HG03175 (cell line): ENCODE results near the gene POU2AF2.
A peak's percentile ranks its signal among the peaks of the same experiment; 100 is the strongest.
"Not testable (repeated sequence)": the region's sequence is repeated elsewhere in the genome, so short reads cannot be mapped to it uniquely, and the experiment has no call there.

Experiments used
- ATAC-seq: cut with Tn5 transposase; IDR thresholded peaks from one replicate; pipeline ENCODE4 v1.9.1; 2021; ENCODE audit warnings: mild to moderate bottlenecking, moderate library complexity; ENCODE audit not compliant: unreplicated experiment

The POU2AF2 gene

GRCh38 chr11:111245425-111245824, at the start of gene POU2AF2:
POU2AF2 (plus strand) TSS chr11:111245725; CDS start chr11:111245854, 129 bp downstream.
- ATAC-seq: no peak

GRCh38 chr11:111200010-111200534, 45.5 kb upstream of the POU2AF2 start:
- no peak for ATAC-seq

GRCh38 chr11:111204211-111204610, 41.3 kb upstream of the POU2AF2 start:
- ATAC-seq: no peak

- ATAC-seq: no peak
These were observed 39.7 kb upstream of the POU2AF2 start for GRCh38 chr11:111205632-111206385.

GRCh38 chr11:111206472-111206871, 39.1 kb upstream of the POU2AF2 start:
- no peak for ATAC-seq

GRCh38 chr11:111207213-111207612, 38.3 kb upstream of the POU2AF2 start:
- ATAC-seq: no peak

- ATAC-seq: no peak
These were observed 35.8 kb upstream of the POU2AF2 start for GRCh38 chr11:111209543-111210355.

- no peak for ATAC-seq
These were observed 32.3 kb upstream of the POU2AF2 start for GRCh38 chr11:111213256-111213655.

GRCh38 chr11:111220721-111221120, 24.8 kb upstream of the POU2AF2 start:
- no peak for ATAC-seq

GRCh38 chr11:111221208-111221607, 24.3 kb upstream of the POU2AF2 start:
- ATAC-seq: no peak

GRCh38 chr11:111221936-111222335, 23.6 kb upstream of the POU2AF2 start:
- not testable (repeated sequence) for ATAC-seq

GRCh38 chr11:111222821-111223455, 22.6 kb upstream of the POU2AF2 start:
- ATAC-seq: not testable (repeated sequence)

GRCh38 chr11:111225881-111226280, 19.6 kb upstream of the POU2AF2 start:
- no peak for ATAC-seq

- no peak for ATAC-seq
These were observed 15.9 kb upstream of the POU2AF2 start for GRCh38 chr11:111229604-111230003.

GRCh38 chr11:111230122-111230465, 15.4 kb upstream of the POU2AF2 start:
- peak; percentile 23 for ATAC-seq

- no peak for ATAC-seq
These were observed 13.7 kb upstream of the POU2AF2 start for GRCh38 chr11:111231836-111232235.

- ATAC-seq: no peak
These were observed 9.1 kb upstream of the POU2AF2 start for GRCh38 chr11:111236383-111236782.

GRCh38 chr11:111237926-111238325, 7.6 kb upstream of the POU2AF2 start:
- ATAC-seq: no peak

GRCh38 chr11:111246956-111247355, 1.4 kb downstream of the POU2AF2 start:
- ATAC-seq: no peak

- ATAC-seq: no peak
These were observed 5.4 kb downstream of the POU2AF2 start for GRCh38 chr11:111250936-111251335.

GRCh38 chr11:111253131-111253530, 7.6 kb downstream of the POU2AF2 start:
- ATAC-seq: no peak
